Hepatic stellate cell (primary cell): ENCODE results near the gene OCA2.
"Not testable (repeated sequence)": the region's sequence is repeated elsewhere in the genome, so short reads cannot be mapped to it uniquely, and the experiment has no call there.

Experiments
- DNase-seq: peaks from one replicate; pipeline ENCODE4 v3.0.0; 2011; ENCODE audit warnings: low spot score

OCA2 gene

GRCh38 chr15:27723821-27724220 is 375.3 kb downstream of the OCA2 start:
- no peak for DNase-seq

DNA sequence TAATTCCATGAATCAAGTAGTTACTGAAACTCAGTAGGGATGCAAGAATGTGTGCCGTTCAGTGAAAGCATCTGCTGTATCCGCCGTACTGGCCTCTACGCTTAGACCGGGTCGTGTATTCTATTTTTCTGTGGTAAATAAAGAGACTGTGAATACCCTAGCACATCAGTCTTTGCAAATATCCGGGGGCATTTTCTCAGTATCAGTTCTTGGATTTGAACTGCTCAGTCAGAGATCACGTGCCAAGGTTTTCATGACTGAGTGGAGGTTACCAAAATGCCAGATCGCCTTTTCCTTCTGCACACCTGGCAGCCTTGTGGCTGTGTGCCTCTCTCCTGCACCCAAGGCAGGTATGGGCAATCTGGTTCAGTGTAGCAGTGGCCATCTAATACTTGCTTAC is 377.0 kb downstream of the OCA2 start:
- no peak for DNase-seq

DNA sequence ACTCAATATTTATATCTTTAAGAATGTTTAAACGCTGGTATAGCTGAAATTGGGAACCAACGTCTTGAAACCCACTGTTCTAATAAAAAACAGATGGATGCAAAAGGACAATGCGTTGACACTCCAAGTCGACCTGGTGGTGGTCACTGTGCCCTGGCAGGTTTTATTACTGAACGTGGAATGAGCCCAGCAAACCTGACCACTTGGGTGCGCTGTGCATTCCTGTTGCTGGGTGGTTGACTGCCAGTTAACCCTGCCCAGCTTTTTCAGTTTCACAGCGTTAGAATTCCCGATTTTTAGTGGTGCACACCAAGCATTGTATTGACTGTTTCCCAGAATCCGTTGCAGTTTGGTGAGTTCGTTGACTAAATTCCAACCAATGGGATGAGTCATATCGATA is 384.4 kb downstream of the OCA2 start:
- DNase-seq, result no peak

DNA sequence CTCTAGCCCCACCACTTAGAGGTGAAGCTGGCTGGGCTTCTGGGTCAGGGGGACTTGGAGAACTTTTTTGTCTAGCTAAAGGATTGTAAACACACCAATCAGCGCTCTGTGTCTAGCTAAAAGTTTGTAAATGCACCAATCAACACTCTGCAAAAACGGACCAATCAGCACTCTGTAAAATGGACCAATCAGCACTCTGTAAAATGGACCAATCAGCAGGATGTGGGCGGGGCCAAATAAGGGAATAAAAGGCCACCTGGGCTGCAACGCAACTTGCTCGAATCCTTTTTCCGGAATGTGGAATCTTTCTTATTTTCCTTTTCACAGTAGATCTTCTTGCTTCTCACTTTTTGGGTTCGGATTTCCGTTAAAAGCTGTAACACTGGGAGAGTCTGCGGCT is 385.3 kb downstream of the OCA2 start:
- DNase-seq, result not testable (repeated sequence)

- no peak for DNase-seq
Observed at GRCh38 chr15:27707257-27707656, 391.9 kb downstream of the OCA2 start.

DNA sequence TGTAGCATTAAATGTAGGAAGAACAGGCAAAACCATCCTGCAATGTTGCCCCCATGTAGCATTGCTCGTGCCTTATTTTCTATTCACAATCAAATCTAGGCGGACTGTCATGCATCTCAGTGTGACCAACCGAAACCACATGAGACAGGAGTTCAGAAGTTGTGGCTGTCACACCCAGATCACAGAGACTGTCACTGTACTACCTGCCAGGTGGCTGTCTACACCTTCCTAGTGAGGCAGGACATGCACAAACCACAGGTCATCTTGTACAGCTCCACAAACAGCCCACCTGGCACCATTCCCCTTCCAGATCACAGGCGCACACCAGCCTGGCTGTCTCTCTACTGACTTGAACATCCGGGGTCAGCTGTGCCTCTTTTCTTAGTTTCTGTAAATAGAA is 392.8 kb downstream of the OCA2 start:
- no peak for DNase-seq

GRCh38 chr15:27705056-27705455 is 394.1 kb downstream of the OCA2 start:
- no peak for DNase-seq
